GM21367 (cell line): ENCODE data around the gene AIPL1.

Source experiments
- ATAC-seq: cut with Tn5 transposase; IDR thresholded peaks from one replicate; pipeline ENCODE4 v1.9.1; 2021; ENCODE audit not compliant: unreplicated experiment

AIPL1 gene

DNA sequence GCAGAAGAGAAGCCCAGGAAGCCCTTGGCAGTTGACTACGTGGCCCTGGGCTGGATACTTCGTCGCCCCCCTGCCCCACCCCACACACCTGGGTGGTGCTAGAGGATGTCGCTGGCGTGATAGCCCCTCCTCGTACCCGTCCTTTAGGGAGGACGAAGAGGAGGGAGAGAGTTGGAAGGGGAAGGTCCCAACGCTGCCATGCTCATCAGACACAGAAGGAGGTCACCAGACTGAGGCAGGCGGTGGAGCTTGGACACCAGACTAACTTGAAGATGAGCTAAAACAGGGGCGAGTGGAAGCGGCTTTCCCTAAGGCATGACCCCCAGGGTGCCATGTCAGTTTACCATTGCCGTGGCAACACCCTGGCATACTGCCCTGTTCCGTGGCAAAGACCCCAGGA, 11.0 kb downstream of the AIPL1 start:
- ATAC-seq, result no peak

- ATAC-seq, result no peak
These were observed 12.2 kb downstream of the AIPL1 start for GRCh38 chr17:6422654-6423241.

DNA sequence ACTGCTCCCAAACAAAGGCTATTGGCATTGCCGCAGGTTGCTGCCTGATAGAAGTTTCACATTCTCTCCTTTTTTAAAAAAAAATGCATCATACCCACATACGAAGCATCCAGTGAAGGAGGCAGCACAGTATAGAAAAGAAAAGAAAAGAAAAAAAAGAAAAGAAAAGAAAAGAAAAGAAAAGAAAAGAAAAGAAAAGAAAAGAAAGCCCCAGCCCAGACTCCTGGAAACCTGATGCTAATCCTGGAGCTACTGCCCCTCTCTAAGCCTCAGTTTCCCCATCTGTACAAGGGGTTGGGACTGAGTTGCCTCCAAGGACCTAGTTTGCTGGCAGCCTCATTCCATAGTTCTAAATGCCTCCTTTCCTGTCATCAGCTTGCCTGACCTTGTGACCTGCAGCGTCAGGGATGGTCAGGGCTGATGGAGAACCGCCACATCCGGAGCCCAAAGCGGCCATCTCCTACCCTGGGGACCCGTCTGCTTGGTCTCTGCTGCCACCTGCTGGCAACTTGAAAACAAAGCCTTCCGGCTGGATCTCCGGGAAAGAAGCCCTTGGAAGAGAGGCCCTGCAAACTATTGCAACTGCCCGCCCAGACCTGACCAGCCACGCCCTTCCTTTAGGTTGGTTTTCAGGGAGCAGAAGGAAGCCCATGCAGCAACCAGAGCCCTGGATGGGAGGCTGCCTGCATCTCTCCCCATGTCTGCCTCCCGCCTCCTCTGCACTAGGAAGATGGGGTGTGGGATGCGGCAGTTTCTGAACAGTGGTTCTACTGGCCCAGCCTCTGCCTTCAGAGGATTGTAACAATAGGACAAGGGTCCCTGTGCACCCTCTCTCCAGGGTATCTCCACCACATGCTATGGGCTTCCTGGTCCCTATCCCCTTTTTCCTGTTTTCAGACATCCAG, 13.0 kb downstream of the AIPL1 start:
- no peak for ATAC-seq

DNA sequence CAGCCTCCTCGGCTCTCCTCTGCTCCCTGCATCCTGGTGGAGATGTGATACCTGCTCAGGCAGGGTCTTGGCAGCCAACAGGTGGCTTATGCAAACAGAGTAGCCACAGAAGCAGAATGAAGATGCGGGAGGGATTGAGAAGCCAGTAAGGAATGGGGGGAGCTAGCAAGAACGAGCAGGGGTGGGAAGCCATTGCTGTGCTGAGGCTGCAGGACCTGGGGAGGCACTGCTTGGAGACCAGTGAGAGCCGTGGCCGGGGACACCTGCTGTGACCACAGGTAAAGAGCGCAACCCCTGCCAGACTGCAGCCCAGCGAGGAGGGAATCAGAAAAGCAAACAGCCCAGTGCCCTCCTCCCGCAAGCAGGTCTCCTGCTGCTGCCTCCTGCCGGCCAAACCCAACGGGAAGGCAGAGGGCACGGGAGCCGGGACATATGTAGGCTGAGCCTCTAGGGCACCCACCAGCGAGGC, 14.7 kb downstream of the AIPL1 start:
- ATAC-seq, result no peak

DNA sequence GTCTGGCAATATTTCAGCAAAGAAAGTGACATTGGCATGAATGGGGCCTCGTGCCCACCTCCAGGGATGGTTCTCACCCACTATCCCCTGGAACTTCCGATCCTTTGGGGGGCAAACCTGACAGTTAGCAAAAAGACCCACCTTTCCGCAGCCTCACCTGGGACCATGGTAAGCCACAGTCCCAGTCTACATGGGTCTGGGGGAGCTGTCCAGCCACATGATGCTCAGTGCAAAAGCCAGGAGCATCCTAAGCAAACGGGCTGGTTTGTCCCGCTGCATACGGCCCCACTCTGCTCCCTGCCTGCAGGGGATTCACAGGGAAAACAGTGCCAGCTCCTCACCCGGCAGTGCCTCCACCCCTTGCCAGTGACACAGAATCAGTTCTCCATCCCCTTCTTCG, 19.3 kb downstream of the AIPL1 start:
- ATAC-seq, result no peak

DNA sequence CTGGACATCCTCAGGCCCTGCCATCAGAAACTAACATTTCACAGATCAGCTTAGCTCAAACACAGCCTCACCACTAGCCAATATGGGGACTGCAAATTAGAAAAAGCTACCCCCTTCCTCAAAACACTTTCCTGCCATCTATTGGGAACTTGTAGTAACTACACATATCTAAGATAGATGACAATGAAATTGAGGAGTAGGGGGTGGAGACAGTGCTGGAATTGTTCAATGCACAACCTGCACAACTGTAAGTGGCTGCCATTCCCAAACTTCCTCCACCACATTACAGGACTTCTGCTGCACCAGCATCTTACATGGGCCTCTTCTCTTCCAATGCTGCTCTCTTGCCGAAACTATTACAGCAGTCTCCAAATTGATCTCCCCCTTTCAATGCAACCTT, 21.9 kb downstream of the AIPL1 start:
- no peak for ATAC-seq

DNA sequence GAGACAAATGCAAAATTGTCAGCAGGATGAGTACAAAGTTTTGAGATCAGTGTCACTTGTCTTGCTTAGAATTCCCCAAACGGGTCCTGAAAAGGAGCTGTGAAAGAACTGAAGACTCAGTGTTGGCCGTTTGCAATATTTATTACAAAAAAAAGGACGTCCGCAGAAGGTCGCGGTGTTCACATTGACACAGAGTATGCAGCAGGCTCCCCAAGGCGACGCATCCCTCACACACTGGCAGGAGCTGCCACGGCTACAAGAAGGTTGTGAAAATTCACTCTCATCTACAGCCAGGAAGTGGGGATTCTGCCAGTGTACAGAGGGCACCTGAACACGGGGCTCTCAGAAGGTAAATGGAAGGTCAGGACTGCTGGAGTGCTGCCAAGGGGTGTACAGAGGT, 26.2 kb downstream of the AIPL1 start:
- no peak for ATAC-seq

DNA sequence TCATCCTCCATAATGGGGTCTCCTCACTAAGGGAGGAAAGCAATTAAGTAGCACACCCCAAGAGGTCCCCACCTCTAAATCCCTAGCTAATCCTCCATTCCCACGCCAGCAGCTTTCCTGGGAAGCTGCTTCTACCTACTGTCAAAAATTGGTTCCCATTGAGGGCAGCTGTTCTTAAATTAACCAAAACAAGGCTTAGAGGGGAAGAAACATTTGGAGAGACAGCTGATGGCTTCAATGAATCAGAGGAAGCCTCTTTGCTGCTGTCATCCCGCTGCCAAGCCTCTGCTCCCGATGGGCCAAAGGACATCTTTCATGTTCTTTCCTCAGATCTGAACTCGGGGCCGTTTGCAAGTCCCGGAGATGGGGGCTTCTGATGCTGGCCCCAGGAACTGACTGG, 26.6 kb downstream of the AIPL1 start:
- no peak for ATAC-seq

- ATAC-seq, result no peak
These were observed 32.7 kb downstream of the AIPL1 start for GRCh38 chr17:6402258-6402657.

- no peak for ATAC-seq
These were observed 36.0 kb downstream of the AIPL1 start for GRCh38 chr17:6398955-6399354.

DNA sequence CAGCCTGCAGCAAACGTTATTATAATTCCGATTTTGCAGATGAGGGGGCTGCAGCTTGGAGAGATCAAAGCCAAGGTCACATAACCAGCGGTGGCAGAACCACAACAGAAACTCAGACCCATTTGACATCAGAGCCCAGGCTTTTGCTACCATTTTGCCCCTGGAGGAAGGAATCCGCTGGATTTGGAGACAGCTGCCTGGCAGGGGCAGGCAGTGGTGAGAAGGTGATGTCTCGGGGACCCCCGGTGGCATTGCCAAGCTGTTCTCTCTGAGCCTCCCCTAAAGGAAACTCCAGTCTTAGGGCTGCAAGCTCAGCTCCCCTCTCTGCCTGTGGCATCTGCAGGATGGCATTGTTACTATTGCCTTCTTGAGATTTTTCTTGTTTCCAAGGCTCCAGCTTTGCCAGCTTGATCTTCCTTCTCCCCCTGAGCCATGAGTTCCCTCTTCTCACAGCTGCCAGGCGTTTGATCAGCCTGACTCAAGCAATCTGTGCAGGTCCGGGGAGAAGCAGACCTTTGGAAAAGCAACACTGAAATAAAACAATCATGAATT, 40.8 kb downstream of the AIPL1 start:
- ATAC-seq, result no peak

DNA sequence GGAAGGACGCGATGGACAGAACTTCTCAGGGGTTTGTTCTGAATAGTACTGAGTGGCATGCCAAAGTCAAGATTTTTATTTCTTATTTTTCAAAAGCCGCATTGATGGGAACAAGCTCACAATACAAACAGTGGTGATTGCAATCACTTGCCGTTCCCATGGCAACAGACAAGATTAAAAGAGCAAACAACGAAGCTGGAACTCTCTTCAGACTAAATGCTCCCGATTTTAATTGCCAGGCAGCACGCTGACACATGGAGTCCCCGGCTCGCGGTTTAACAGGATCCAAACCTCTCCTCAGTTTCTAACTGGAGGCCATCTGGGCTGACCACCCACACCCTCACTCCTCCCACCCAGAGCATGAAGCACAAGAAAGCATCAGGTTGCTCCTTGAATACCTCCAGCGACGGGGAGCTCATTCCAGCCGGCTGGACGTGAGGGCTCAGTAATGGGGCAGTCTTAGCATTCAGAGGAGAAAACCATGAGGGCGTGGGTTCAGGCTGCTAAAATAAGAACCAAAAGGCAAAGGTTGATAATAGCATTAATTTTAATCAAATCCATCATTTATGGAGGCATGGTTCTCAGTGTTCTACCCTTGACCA, 41.5 kb downstream of the AIPL1 start:
- ATAC-seq, result no peak

DNA sequence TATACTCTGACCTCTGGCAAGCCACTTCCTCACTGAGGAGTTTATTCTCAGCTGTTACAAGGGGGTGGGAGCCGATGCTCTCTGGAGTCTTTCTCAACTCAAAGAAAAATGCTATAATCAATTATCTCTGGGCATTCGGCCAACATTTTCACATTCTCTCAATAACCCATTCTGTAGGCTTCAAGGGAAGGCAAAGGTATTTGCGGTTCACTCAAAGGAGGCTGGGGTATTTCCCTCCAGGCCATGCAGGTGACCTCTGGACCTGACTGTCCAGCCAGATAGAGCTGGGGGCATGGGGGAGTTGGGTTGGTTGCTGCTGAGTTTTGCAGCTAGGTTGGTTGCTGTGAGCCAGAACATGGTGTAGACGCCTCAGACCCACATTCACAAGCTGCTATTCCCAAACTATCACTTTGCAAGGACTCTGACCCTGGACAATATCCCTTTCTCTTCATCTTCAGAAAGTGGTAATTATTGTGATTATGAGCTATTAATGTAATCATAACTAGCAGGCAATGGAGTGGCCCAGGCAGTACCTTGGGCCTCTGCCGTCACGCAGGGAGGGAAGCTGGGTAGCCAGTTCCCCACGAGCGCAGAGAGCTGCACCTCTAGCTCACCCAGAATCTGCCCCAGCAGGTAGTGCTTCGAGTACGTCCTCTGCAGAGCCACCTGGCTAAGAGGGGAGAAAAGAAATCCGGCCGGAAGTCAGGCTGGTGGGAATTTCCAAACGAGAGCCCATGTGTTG, 42.1 kb downstream of the AIPL1 start:
- no peak for ATAC-seq

DNA sequence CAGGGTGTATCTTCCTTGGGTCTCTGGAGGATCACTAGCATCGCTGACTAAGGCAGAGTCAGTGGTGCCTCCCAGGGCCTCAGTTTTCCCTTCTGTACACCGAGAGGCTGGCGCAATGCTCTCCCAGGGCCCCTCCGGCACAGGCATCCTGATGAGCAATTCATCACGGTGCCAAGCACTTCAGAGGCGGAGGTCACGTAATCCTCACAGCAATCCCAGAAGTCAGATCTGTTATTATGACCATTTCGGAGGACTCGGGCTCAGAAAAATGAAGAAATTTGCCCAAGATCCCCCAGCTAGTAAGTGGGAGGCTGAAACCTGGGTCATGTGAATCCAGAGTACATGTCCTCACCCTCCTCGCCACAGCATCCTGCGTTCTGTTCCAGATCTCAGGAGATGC, 46.5 kb downstream of the AIPL1 start:
- no peak for ATAC-seq

DNA sequence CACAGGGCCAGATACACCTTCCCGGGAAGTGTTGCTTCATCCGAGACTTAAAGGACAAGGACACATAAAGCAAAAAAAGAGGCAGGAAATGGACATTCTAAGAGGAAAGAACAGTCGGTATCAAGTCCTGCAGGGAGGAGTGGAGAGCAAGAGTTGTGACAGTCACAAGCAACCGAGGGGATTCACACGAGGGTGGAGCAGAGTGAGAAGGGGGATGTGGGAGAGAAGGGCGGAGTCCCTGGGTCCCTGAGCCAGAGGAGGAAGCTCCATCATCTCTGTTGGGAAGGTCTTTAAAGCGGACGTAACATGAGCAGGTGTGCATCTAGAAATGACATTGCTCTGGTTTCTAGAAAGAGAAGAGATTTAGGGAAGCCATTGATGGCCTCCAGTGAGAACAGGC, 47.1 kb downstream of the AIPL1 start:
- ATAC-seq, result no peak

- ATAC-seq, result no peak
These were observed 47.5 kb downstream of the AIPL1 start for GRCh38 chr17:6387442-6387841.

- no peak for ATAC-seq
These were observed 48.8 kb downstream of the AIPL1 start for GRCh38 chr17:6386041-6386630.

DNA sequence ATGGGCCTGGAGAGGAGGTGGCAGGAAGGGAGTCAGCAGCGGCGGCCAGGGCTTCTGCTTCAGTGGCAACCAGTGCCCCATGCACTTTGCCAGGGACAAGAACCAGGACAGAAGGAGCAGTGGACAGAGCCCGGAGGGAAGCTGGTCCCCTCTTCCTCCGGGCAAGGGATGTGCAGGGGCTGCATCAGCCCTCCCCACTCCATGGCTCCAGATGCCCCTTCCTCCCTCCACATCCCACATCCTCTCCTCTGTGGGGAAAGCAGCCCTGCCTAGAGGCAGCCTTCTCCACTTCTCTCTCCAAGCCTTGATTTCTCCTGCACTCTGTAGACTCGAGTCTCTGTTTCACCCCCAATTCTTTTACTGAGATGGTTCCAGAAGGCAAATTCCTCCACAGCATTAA, 50.4 kb downstream of the AIPL1 start:
- no peak for ATAC-seq

- no peak for ATAC-seq
These were observed 53.1 kb downstream of the AIPL1 start for GRCh38 chr17:6381526-6382465.
